IMR-90 (cell line): Measurements from ENCODE around the gene ZCWPW1. TPM values are rescaled to one million over a fixed set of nuclear protein-coding genes. Genes with fewer than 3 reads are reported as not detected.

ENCODE experiments used
- ATAC-seq: fragments of 200-7000 bp; cut with Tn5 transposase; 2 replicates; pipeline ENCODE4 v1.9.1; 2020; ENCODE audit warnings: low read depth, mild to moderate bottlenecking, moderate library complexity
- BruUV-seq: library from RNA; stranded (reverse); fragments of 400-500 nt; replicated peaks from 2 replicates; lab custom pipeline; 2021; lab: Mats Ljungman, UMichigan
- CTCF ChIA-PET: fragments of 300-600 bp; formaldehyde crosslinking; extraction: SDS; loops from one replicate; lab custom pipeline; 2021; ENCODE audit warnings: antibody characterized with exemption; lab: Yijun Ruan, JAX
- POLR2A ChIA-PET: fragments of 300-600 bp; sonication (Branson Sonifier 250); formaldehyde crosslinking; loops from one replicate; lab custom pipeline; 2022; ENCODE audit warnings: antibody characterized with exemption; ENCODE audit not compliant: unreplicated experiment; lab: Charles Lee
- DNase-seq: peaks from one replicate; pipeline ENCODE4 v3.0.0; 2013
- H2AFZ ChIP-seq: replicated peaks from 2 replicates; pipeline ENCODE3; 2013; ENCODE audit warnings: low read length, mild to moderate bottlenecking; ENCODE audit not compliant: poor library complexity
- H2AK5ac ChIP-seq: 2 replicates; pipeline ENCODE4 v1.6.1; 2013; ENCODE audit warnings: low read depth, low read length, inconsistent platforms
- H2AK9ac ChIP-seq: replicated peaks from 2 replicates; pipeline ENCODE3; 2013; ENCODE audit warnings: mild to moderate bottlenecking, low read depth, low read length, moderate library complexity; ENCODE audit not compliant: poor library complexity
- H2BK120ac ChIP-seq: 2 replicates; pipeline ENCODE4 v1.6.1; 2013; ENCODE audit warnings: low read depth, low read length, inconsistent platforms
- H2BK15ac ChIP-seq: 3 replicates; pipeline ENCODE4 v1.6.1; 2013; ENCODE audit warnings: low read depth, low read length, inconsistent platforms
- H2BK20ac ChIP-seq: 2 replicates; pipeline ENCODE4 v1.6.1; 2013; ENCODE audit warnings: low read depth, mild to moderate bottlenecking, inconsistent platforms, low read length, moderate library complexity
- H2BK5ac ChIP-seq: 2 replicates; pipeline ENCODE4 v1.6.1; 2013; ENCODE audit warnings: mild to moderate bottlenecking, low read depth, low read length, inconsistent platforms; ENCODE audit not compliant: poor library complexity, severe bottlenecking
- H3K14ac ChIP-seq: replicated peaks from 2 replicates; pipeline ENCODE4 v1.6.1; 2013; ENCODE audit warnings: low read depth, low read length, inconsistent platforms
- H3K18ac ChIP-seq: 2 replicates; pipeline ENCODE4 v1.6.1; 2013; ENCODE audit warnings: low read depth, low read length, control low read depth
- H3K23ac ChIP-seq: 2 replicates; pipeline ENCODE4 v1.6.1; 2013; ENCODE audit warnings: low read depth, low read length, inconsistent platforms
- H3K27ac ChIP-seq: 2 replicates; pipeline ENCODE4 v1.5.1; 2013; ENCODE audit warnings: mild to moderate bottlenecking, control low read depth, low read length; ENCODE audit not compliant: insufficient read depth
- H3K27me3 ChIP-seq: 2 replicates; pipeline ENCODE4 v1.6.1; 2013; ENCODE audit warnings: low read length; ENCODE audit not compliant: control insufficient read depth, insufficient read depth
- H3K36me3 ChIP-seq: 2 replicates; pipeline ENCODE4 v1.6.1; 2013; ENCODE audit warnings: low read length, mixed read lengths; ENCODE audit not compliant: control insufficient read depth, insufficient read depth
- H3K4ac ChIP-seq: 2 replicates; pipeline ENCODE4 v1.6.1; 2013; ENCODE audit warnings: low read depth, low read length, inconsistent platforms
- H3K4me1 ChIP-seq: 2 replicates; pipeline ENCODE4 v1.6.1; 2013; ENCODE audit warnings: low read length, mixed read lengths; ENCODE audit not compliant: control insufficient read depth, insufficient read depth
- H3K4me2 ChIP-seq: 2 replicates; pipeline ENCODE4 v1.6.1; 2013; ENCODE audit warnings: low read depth, mild to moderate bottlenecking, control low read depth, low read length, moderate library complexity
- H3K4me3 ChIP-seq: 2 replicates; pipeline ENCODE4 v1.5.1; 2013; ENCODE audit warnings: low read depth, mild to moderate bottlenecking, control low read depth, low read length, moderate library complexity; ENCODE audit not compliant: insufficient read depth
- H3K56ac ChIP-seq: 2 replicates; pipeline ENCODE4 v1.6.1; 2013; ENCODE audit warnings: low read length, inconsistent platforms; ENCODE audit not compliant: insufficient read depth; ENCODE audit errors: extremely low read depth
- H3K79me1 ChIP-seq, 2 experiments: 2 replicates each; pipeline ENCODE4 v1.6.1; 2013; ENCODE audit warnings: low read length in 2 of 2, inconsistent platforms in 1 of 2, low read depth in 1 of 2
- H3K9ac ChIP-seq: 2 replicates; pipeline ENCODE4 v1.6.1; 2013; ENCODE audit warnings: low read depth, low read length, control low read depth
- H3K9me1 ChIP-seq: 2 replicates; pipeline ENCODE4 v1.6.1; 2013; ENCODE audit warnings: low read length, inconsistent platforms; ENCODE audit not compliant: insufficient read depth
- H3K9me3 ChIP-seq: 2 replicates; pipeline ENCODE4 v1.6.1; 2013; ENCODE audit warnings: low read length; ENCODE audit not compliant: control insufficient read depth, insufficient read depth
- H4K20me1 ChIP-seq: 2 replicates; pipeline ENCODE4 v1.6.1; 2013; ENCODE audit warnings: low read length, inconsistent platforms; ENCODE audit not compliant: insufficient read depth
- H4K5ac ChIP-seq: 2 replicates; pipeline ENCODE4 v1.6.1; 2013; ENCODE audit warnings: mild to moderate bottlenecking, low read depth, low read length, control low read depth
- H4K8ac ChIP-seq, 2 experiments: 2 replicates each; pipeline ENCODE4 v1.6.1; 2013; ENCODE audit warnings: low read depth in 2 of 2, low read length in 2 of 2, control low read depth in 1 of 2, inconsistent platforms in 1 of 2
- H4K91ac ChIP-seq: 2 replicates; pipeline ENCODE4 v1.6.1; 2013; ENCODE audit warnings: low read depth, low read length, inconsistent platforms; ENCODE audit not compliant: insufficient read depth
- FOS ChIP-seq: fragments of 150-350 bp; IDR thresholded peaks from 2 replicates; pipeline ENCODE4 v1.6.1; 2016; ENCODE audit warnings: low read depth, low read length
- WGBS, 2 experiments: methylation state at CpG; one replicate each; pipeline versions ENCODE4 v1.1.5 to v1.1.7; 2013; ENCODE audit warnings: missing lambda C conversion rate in 2 of 2; ENCODE audit not compliant: insufficient read length in 1 of 2; ENCODE audit errors: extremely low coverage in 2 of 2; 5-methylcytosine and 5-hydroxymethylcytosine counted together
- dilution Hi-C: fragments of 300-500 bp; cut with HindIII; formaldehyde crosslinking; loops from one replicate; pipeline ENCODE4 v1.14.3; 2018; ENCODE audit warnings: low sequenced_read_pairs; ENCODE audit not compliant: unreplicated experiment
- in situ Hi-C: fragments of 300-500 bp; cut with MboI; formaldehyde crosslinking; loops from 3 replicates; pipeline ENCODE4 v1.14.3; 2019; ENCODE audit warnings: low sequenced_read_pairs, inconsistent platforms, mixed read lengths
- intact Hi-C: fragments of 100-400 bp; cut with micrococcal nuclease; formaldehyde crosslinking; loops from 2 replicates; pipeline ENCODE4 v1.10.0; 2022
- polyA plus RNA-seq, 3 experiments: library from polyadenylated mRNA; depleted of rRNA; stranded (reverse); fragments of >200 nt; gene quantifications; 2 replicates each; pipeline ENCODE4 v1.2.3, GENCODE V29; 2012; ENCODE audit warnings: low replicate concordance in 1 of 3
- total RNA-seq: library from RNA; depleted of rRNA; stranded (reverse); fragments of >200 nt; gene quantifications from 2 replicates; pipeline ENCODE4 v1.2.3, GENCODE V29; 2012
- TF ChIP-seq, protein P1 (sequence below): fragments of 150-350 bp; IDR thresholded peaks from 2 replicates; pipeline ENCODE4 v1.6.1; 2016; ENCODE audit warnings: low read depth, mild to moderate bottlenecking, low read length, moderate library complexity, borderline replicate concordance

ZCWPW1 gene
- total and polyA plus RNA-seq, 2 of the 4 experiments (the other 2 are of a cell fraction), result 0.72 to 1.3 TPM

DNA sequence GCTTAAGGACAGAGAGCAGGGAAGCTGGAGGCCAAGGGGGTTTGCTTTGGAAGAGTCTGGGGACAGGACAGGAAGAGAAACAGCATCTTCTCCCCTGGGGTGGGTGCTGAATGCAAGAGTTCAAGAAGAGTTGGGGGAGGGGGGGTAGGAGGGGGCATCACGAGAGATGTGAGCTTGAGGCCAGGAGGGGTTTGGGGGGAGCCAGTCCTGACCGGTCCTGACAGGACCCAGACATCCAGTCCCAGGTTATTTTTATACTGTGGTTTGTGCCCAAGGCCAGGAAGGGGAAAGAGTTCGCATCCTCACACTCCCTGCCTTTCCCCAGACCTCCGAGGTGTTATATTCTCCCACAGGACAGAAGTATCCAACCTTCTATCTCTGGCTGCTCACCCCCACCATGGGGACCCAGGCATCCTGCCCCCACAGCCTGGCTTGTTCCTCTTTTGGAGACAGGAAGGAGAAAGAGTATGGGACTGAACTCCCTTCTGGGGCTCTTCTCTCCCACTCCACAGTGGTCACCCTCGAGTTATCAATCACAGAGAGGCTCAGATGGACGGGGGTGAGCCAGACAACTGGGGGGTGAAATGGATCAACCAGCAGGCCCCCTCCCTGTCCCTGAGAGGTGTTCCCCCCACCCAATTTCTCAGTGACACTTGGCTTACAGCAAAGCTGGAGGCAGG is 47.7 kb upstream of the ZCWPW1 start:
- in situ Hi-C loops, result loop anchor here (10.0 kb wide), 1 partner anchor 199 kb away; the partner anchor contains the start of gene GNB2
- peak overlapping the region; percentile 91 for H3K4me3 ChIP-seq
- 0 out of 2 replicates have a peak overlapping the region, but pooled peaks have one; percentile 24 for H3K27ac ChIP-seq
- peak overlapping the region; percentile 93 for H3K4me2 ChIP-seq
- H2AFZ ChIP-seq, result peak overlapping the region; percentile 47
- peak overlapping the region; percentile 75; the same call in 1 of the 2 replicates for H3K23ac ChIP-seq
- H2BK15ac ChIP-seq, result no peak overlapping the region
- no peak overlapping the region; the same call in 1 of the 2 replicates for H3K14ac ChIP-seq
- H3K79me1 ChIP-seq, result peaks cover 25 to 57% of the 10 kb centered on the region in 2 experiments; a peak in 3 of 4 replicates
- dilution Hi-C loops, result no loop called here
- H3K18ac ChIP-seq, result no peak overlapping the region
- CTCF ChIA-PET, result interaction anchor here (0.7 kb wide), 1 partner anchor 83 kb away, joined by 4 read pairs; no protein-coding TSS in a partner anchor
- H2BK20ac ChIP-seq, result no peak overlapping the region
- no peak overlapping the region for H4K91ac ChIP-seq
- H3K36me3 ChIP-seq, result peaks cover 31% of the 10 kb centered on the region; the same call in 1 of the 2 replicates
- no peak overlapping the region for H3K56ac ChIP-seq
- ATAC-seq (no peak), DNase-seq (no peak)
- TF ChIP-seq FOS, result no peak
- TF ChIP-seq, protein P1, sequence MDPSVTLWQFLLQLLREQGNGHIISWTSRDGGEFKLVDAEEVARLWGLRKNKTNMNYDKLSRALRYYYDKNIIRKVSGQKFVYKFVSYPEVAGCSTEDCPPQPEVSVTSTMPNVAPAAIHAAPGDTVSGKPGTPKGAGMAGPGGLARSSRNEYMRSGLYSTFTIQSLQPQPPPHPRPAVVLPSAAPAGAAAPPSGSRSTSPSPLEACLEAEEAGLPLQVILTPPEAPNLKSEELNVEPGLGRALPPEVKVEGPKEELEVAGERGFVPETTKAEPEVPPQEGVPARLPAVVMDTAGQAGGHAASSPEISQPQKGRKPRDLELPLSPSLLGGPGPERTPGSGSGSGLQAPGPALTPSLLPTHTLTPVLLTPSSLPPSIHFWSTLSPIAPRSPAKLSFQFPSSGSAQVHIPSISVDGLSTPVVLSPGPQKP, result no peak
- H2BK120ac ChIP-seq, result no peak overlapping the region
- peak overlapping the region; percentile 77 for H2AK9ac ChIP-seq
- no CpG with 5 or more reads among the region's 6 CpGs for WGBS, 2 experiments
- no peak overlapping the region for H4K5ac ChIP-seq
- H3K9ac ChIP-seq, result peak overlapping the region; percentile 92
- no peak overlapping the region for H3K4ac ChIP-seq
- POLR2A ChIA-PET, result no interaction called here
- intact Hi-C loops, result loop anchor here (5.0 kb wide), 1 partner anchor 71 kb away; no protein-coding TSS in a partner anchor
- no peak overlapping the region for H2BK5ac ChIP-seq
- H2AK5ac ChIP-seq, result peak overlapping the region; percentile 64
- 0 out of 4 replicates have a peak overlapping the region, but pooled peaks of 1 of the 2 experiments have one; percentile 13 for H4K8ac ChIP-seq
- no peaks in the 10 kb centered on the region for H3K27me3 ChIP-seq
- BruUV-seq, result no TSS peak
- peaks cover 16% of the 10 kb centered on the region for H3K4me1 ChIP-seq
- no peaks in the 10 kb centered on the region for H3K9me1 ChIP-seq
- H4K20me1 ChIP-seq, result peaks cover 33% of the 10 kb centered on the region
- no peaks in the 10 kb centered on the region for H3K9me3 ChIP-seq
